Keratinocyte (primary cell): ENCODE results near the gene SCN2B.

Experiments used
- EZH2 ChIP-seq: IDR thresholded peaks from one replicate; pipeline ENCODE4 v1.6.1; 2012; ENCODE audit warnings: inconsistent platforms, mild to moderate bottlenecking, low read length, moderate library complexity
- TF ChIP-seq, protein P1 (sequence below), 3 experiments: IDR thresholded peaks in 1 of 3; conservative IDR thresholded peaks in 1 of 3; optimal IDR thresholded peaks in 1 of 3; 2 replicates in 2 of 3; 3 replicates in 1 of 3; pipeline versions ENCODE3 to v1.5.1; 2011; ENCODE audit warnings: low read length in 3 of 3, mild to moderate bottlenecking in 3 of 3, moderate library complexity in 2 of 3, control low read depth in 1 of 3, inconsistent platforms in 1 of 3; ENCODE audit not compliant: insufficient read depth in 2 of 3; ENCODE audit errors: extremely low read depth in 1 of 3

DNA sequence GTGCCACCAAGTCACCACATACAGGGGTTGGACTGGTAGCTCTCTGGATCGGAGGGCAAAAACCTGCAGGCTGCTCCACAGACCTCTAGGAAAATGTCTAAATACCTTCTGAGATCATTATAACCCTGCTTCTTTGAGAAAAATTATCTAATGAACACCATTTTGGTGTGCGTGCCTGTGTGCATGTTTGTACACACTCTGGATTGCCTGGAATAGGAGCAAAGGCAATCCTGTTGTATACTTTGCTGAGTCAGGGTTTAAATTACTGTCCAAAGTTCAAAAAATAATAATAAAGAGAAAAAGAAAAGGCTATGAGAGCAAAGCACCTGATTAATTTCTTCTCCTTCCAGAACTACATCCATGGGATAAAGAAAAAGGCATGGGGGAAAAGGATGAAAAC is 37.3 kb upstream of the SCN2B start:
- TF ChIP-seq, protein P1, sequence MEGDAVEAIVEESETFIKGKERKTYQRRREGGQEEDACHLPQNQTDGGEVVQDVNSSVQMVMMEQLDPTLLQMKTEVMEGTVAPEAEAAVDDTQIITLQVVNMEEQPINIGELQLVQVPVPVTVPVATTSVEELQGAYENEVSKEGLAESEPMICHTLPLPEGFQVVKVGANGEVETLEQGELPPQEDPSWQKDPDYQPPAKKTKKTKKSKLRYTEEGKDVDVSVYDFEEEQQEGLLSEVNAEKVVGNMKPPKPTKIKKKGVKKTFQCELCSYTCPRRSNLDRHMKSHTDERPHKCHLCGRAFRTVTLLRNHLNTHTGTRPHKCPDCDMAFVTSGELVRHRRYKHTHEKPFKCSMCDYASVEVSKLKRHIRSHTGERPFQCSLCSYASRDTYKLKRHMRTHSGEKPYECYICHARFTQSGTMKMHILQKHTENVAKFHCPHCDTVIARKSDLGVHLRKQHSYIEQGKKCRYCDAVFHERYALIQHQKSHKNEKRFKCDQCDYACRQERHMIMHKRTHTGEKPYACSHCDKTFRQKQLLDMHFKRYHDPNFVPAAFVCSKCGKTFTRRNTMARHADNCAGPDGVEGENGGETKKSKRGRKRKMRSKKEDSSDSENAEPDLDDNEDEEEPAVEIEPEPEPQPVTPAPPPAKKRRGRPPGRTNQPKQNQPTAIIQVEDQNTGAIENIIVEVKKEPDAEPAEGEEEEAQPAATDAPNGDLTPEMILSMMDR (optimal IDR thresholded peaks at IDR 0.05 in 1 of 3, IDR thresholded peaks at IDR 0.05 in 1 of 3, conservative IDR thresholded peaks at IDR 0.05 in 1 of 3; ENCODE audit: extremely low read depth in 1 of 3, insufficient read depth in 2 of 3, low read length in 3 of 3) = no peak
- no peak for TF ChIP-seq EZH2
